Immature natural killer cell (primary cell): Measurements from ENCODE around the gene NUDT4. TPM values are rescaled to one million over a fixed set of nuclear protein-coding genes. Genes with fewer than 3 reads are reported as not detected.

Experiments
- DNase-seq, 3 donors: peaks; one replicate each; pipeline ENCODE4 v3.0.0; 2022; ENCODE audit warnings: mixed read lengths in 1 of 3
- H3K27ac Mint-ChIP-seq, 6 donors: one replicate each; pipeline ENCODE4 v1.8.0; 2020; ENCODE audit warnings: mixed read lengths in 6 of 6, mild to moderate bottlenecking in 5 of 6, inconsistent platforms in 4 of 6, moderate library complexity in 3 of 6
- H3K27me3 Mint-ChIP-seq, 3 donors: one replicate each; pipeline ENCODE4 v1.8.0; 2020 to 2021; ENCODE audit warnings: low read depth in 3 of 3, mild to moderate bottlenecking in 3 of 3, mixed read lengths in 3 of 3, moderate library complexity in 3 of 3, inconsistent platforms in 1 of 3
- H3K36me3 Mint-ChIP-seq, 3 donors: one replicate each; pipeline ENCODE4 v1.8.0; 2020; ENCODE audit warnings: mixed read lengths in 3 of 3, inconsistent platforms in 2 of 3, mild to moderate bottlenecking in 2 of 3
- H3K4me1 Mint-ChIP-seq, 2 donors: one replicate each; pipeline ENCODE4 v1.8.0; 2020; ENCODE audit warnings: inconsistent platforms in 2 of 2, mild to moderate bottlenecking in 2 of 2, mixed read lengths in 2 of 2, moderate library complexity in 1 of 2
- H3K4me3 Mint-ChIP-seq, 5 donors: one replicate each; pipeline ENCODE4 v1.8.0; 2020; ENCODE audit warnings: mild to moderate bottlenecking in 5 of 5, mixed read lengths in 5 of 5, inconsistent platforms in 3 of 5, moderate library complexity in 3 of 5
- H3K9me3 Mint-ChIP-seq, 6 donors: one replicate each; pipeline ENCODE4 v1.8.0; 2020; ENCODE audit warnings: mild to moderate bottlenecking in 6 of 6, mixed read lengths in 6 of 6, inconsistent platforms in 4 of 6, moderate library complexity in 3 of 6
- polyA plus RNA-seq, 3 donors: library from polyadenylated mRNA; unstranded; fragments of 300-500 nt; fragmentation: Illumina TruSeq; gene quantifications; one replicate each; pipeline ENCODE4 v1.2.3, GENCODE V29; 2021

The NUDT4 gene
- polyA plus RNA-seq, 3 donors from 2014 or later: 29.7 to 34.1 (median 30.6) TPM

GRCh38 chr12:93456077-93456476 lies 78.4 kb downstream of the NUDT4 start:
- H3K36me3 Mint-ChIP-seq: no peaks in the 10 kb centered on the region
- no peak overlapping the region for H3K4me3 Mint-ChIP-seq
- H3K4me1 Mint-ChIP-seq: no peaks in the 10 kb centered on the region
- no peak overlapping the region for H3K27ac Mint-ChIP-seq
- no peaks in the 10 kb centered on the region for H3K9me3 Mint-ChIP-seq
- peaks cover 2 to 13% (median 3%) of the 10 kb centered on the region in 3 donors for H3K27me3 Mint-ChIP-seq
- DNase-seq: no peak

Other genes starting within 250 kb of the NUDT4 start
- gene UBE2N, start 64.0 kb downstream of the NUDT4 start, polyA plus RNA-seq: 100 to 1,000 TPM; 135 to 193 (median 142) TPM
- gene MRPL42, start 89.6 kb downstream of the NUDT4 start, polyA plus RNA-seq: 10 to 100 TPM; 64.2 to 92.9 (median 67.6) TPM
- gene SOCS2, start 194.8 kb downstream of the NUDT4 start, polyA plus RNA-seq: 10 to 100 TPM; 20.2 to 28.8 (median 25.9) TPM